GM21723 (cell line): ENCODE data around the gene SRY.
"Not testable (repeated sequence)": the region's sequence is repeated elsewhere in the genome, so short reads cannot be mapped to it uniquely, and the experiment has no call there.

Experiments used
- ATAC-seq: cut with Tn5 transposase; IDR thresholded peaks from one replicate; pipeline ENCODE4 v1.9.1; 2021; ENCODE audit warnings: mild to moderate bottlenecking, moderate library complexity; ENCODE audit not compliant: unreplicated experiment

The SRY gene

GRCh38 chrY:2787600-2787999 is at the start of gene SRY:
Gene SRY (minus strand): TSS chrY:2787682. CDS start chrY:2787603, 79 bp downstream.
- ATAC-seq, result no peak

GRCh38 chrY:2837078-2837477 is 49.6 kb upstream of the SRY start:
- ATAC-seq, result no peak

- no peak for ATAC-seq
These were observed 47.7 kb upstream of the SRY start for GRCh38 chrY:2835230-2835629.

- ATAC-seq, result no peak
These were observed 41.0 kb upstream of the SRY start for GRCh38 chrY:2828497-2828896.

- no peak for ATAC-seq
These were observed 37.0 kb upstream of the SRY start for GRCh38 chrY:2824471-2824870.

- ATAC-seq, result not testable (repeated sequence)
These were observed 29.8 kb upstream of the SRY start for GRCh38 chrY:2817146-2817896.

- ATAC-seq, result no peak
These were observed 12.8 kb upstream of the SRY start for GRCh38 chrY:2800246-2800645.

- no peak for ATAC-seq
These were observed 10.5 kb upstream of the SRY start for GRCh38 chrY:2797991-2798390.

GRCh38 chrY:2796977-2797523 is 9.6 kb upstream of the SRY start:
- no peak for ATAC-seq

GRCh38 chrY:2789756-2790155 is 2.3 kb upstream of the SRY start:
- ATAC-seq, result no peak

GRCh38 chrY:2786876-2787512 is 488 bp downstream of the SRY start:
- no peak for ATAC-seq
